UCSD-AML1 (cell line): Measurements from ENCODE around the gene OR51T1.

Source experiments
- DNase-seq: peaks from one replicate; lab custom pipeline; 2025; ENCODE audit not compliant: unreplicated experiment; lab: John Stamatoyannopoulos, UW

OR51T1 gene

GRCh38 chr11:4926608-4927007 is 44.9 kb downstream of the OR51T1 start:
- no peak for DNase-seq
